ENCODE data around the gene VSIG8.

The VSIG8 gene

DNA sequence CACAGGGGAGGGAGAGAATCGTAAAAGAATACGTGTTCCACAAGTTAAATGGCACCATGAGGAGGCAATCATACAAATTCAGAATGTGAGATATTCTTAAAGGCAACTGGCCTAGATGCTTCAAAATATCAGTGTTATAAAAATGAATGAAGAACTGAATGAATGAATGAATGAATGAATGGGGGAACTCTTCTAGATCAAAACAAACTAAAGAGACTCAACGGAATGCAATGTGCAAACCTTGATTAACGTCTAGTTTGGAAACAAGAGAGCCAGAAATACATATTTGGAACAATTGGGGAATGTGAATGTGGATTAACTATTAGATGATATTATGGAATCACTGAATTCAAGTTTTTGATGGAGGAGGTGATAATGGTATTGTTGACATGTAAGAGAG, 20.7 kb upstream of the VSIG8 start:
- no peak for DNase-seq (ENCODE audit: low read depth)

DNA sequence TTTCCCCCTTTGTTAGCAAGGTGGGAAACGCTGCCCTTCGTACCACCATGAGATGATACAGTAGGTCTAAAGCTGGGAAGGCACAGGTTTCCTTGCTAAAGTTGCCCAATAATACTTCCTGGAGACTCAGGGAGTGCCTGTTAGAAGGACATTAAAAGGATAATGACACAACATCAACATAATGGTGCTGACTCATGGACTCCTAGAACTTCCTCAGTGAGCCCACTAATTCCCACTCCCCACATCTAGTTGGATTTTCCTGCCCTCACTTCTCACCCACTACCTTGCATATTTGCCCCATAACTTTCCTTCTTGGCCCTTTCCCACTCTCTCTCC, 20.0 kb upstream of the VSIG8 start:
- no peak for DNase-seq (ENCODE audit: low read depth)

DNA sequence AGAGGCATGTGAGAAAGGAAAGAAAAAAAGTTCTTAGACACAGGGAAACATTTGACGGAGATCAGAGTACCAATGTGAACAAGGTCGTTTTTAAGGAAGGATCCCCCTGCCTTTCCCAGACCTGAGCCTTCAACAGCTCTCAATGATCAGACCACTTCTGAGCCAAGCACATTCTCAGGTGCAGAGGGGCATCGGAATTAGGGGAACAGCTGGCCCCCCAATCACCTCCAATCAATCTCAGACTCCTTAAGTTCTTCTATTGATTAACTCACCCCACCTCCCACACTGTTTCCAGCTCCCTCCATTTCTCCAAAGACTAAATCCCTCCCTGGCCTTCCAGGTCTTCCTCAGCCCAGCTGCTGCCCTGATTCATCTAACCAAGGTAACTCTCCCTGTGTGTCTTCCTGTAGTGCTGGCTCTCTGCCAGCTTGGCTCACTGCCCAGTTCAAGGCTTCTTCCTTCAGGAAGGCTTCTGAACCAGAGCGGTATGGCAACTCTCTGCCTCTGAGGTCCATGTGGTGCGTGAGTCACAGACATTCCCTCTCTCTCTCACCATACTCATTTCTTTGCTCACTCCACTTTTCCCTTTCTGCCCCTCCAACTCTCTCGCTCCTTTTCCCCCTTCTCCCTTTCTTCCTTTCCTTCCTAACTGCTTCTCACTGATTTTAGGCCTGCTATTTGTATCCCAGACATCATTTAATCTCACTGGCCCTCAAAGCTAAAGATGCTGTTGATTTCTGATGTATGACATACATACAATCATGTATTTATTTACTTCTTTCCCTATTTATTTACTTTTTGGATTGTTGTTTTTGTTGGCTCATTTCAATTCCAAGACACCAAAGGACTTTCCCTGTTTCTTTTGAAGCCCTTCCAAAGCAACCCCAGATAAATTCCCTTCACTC, 19.4 kb upstream of the VSIG8 start:
- peak; percentile 39 for DNase-seq (ENCODE audit: low read depth)

DNA sequence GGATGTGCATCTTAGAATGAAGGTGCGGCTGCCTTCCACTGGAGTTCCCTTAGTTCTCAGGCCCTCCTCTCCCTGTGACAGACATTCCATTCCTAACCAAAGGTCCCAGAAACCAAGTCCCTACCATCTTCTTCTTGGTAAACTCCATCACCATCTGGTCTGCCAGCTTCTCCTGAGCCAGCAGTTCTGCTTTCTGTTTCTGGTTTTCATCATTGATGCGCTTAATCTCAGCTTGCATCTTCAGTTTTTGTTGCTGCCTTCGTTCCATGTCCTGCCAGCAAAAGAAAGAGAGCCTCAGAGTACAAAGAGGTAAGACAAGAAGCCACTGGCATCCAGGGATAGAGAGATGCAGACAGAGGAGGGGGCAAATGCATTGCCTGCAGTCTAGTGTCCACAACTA, 18.0 kb upstream of the VSIG8 start:
- DNase-seq (ENCODE audit: low read depth) = no peak

DNA sequence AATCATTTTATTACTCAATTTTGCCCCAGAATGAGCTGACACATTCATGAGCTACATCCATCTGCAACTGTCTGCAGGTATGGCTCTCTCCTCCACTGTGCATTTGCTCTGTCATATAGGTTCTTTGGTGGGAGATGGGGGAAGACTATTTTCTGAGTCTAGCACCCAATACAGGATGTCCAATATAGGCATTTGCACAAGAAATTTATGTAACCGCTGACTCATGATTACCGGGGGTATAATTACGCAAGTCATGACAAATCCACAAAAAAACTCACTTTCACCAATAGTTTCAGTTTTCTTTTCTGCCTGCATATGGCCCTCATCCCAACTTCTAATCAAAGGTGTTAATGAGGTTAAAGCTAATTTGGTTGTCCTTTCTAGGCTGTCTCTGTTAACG, 17.5 kb upstream of the VSIG8 start:
- DNase-seq (ENCODE audit: low read depth) = no peak

DNA sequence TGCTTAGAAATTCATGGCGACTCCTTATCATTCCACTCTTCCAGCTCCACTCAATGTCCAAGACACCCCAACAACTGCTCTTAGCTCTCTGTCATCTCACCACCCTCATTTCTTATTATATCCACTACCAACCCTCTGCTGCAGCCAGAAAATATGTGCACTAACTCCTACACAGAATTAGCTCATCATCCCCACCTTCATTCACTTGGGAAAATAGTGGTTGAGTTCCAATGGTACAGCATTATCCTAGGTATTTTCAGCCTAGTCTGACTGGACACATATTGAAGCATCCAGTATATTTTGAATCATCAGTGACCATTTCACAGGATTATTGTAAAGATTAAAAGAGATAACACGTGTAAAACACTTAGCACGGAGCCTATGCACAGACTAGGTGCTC, 16.7 kb upstream of the VSIG8 start:
- no peak for DNase-seq (ENCODE audit: low read depth)

DNA sequence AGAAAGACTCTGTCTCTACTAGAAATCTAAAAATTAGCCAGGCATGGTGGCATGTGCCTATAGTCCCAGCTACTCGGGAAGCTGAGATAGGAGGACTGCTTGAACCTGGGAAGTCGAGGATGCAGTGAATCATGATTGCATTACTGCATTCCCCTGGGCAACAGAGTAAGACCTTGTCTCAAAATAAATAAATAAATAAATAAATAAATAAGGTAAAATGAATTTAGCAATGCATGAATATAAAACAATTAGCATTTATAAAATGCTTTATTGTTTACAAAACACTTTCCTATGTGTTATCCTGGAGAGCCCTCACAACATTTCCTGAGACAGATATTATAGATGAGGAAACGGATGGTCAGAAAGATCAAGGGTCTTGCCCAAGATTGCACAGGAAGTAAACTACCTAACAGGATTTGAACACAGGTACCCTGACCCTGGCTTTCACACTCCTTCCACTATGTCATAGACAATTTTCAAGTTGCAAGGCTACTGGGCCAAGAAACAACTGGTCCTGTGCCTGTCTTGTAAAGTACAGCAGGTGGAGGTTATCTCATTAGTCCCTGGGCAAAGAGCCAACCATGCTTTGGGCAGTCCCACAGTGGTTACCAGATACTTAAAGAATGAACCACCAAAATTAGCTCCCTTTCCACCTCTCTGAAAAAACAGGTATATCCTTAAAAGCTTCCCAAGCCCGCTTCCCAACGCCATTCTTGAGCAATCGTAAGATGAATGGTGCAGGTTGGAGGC, 15.4 kb upstream of the VSIG8 start:
- no peak for DNase-seq (ENCODE audit: low read depth)

DNA sequence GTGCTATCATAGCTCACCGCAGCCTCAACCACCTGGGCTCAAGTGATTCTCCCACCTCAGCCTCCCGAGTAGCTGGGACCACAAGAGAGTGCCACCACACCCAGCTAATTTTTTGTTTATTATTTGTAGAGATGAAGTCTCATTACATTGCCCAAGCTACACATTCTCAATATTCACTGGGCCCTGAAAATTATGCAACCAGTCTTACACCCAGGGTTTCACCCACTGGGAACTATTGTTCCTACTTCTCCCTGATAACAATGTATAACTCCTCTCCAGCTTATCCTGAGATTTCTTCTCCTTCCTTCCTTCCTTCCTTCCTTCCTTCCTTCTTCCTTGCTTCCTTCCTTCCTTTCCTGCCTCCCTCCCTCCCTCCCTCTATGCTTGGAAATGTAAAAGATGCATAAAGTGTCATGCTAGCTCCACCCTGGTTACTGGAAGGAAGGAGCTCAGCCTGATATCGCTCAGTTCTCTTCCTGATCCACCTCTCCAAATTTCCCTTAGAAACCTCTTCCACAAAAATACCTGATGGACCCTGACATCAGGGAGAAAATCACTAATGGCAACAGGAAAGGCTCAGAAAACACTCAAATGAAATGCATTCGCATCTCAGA, 11.2 kb upstream of the VSIG8 start:
- no peak for DNase-seq (ENCODE audit: low read depth)

DNA sequence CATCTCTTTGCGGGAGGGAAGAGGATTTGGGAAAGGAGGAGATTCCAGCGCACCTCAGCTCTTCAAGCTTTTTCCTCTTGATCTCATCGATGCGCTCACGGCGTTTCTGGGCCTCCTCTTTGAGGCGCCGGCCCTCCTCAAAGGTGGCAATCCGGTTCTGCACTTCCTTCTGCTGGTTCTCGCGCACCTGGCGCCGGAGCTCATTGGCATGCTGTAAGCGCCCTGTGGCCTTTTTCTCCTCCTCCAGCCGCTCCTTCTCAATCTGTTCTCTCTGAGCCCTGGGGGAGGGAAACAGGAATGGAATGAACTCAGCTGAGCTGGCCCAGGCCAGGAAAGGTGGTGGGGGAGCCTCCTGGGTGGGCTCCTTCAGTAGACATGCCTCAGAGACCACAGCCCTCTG, 10.4 kb upstream of the VSIG8 start:
- no peak for DNase-seq (ENCODE audit: low read depth)

DNA sequence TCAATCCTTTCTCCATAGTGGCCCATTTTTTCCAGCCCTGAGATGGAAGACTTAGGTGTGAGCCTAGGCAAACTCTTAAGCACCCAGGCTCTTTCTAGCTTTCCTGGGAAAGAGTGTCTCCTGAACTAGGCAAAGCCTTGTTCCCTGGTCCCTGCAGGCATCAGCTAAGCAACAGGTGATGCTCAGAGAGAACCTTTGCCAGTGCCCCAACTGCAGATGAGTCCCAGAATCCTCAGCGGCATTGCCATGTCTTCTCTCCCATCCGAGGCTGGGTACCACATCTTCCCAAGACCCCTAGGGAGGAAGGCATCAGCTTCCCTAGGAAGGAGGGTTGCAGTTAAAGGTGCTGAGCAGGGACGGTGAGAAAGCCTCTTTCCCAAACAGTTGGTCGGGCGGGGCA, 8.2 kb upstream of the VSIG8 start:
- DNase-seq (ENCODE audit: low read depth) = no peak

DNA sequence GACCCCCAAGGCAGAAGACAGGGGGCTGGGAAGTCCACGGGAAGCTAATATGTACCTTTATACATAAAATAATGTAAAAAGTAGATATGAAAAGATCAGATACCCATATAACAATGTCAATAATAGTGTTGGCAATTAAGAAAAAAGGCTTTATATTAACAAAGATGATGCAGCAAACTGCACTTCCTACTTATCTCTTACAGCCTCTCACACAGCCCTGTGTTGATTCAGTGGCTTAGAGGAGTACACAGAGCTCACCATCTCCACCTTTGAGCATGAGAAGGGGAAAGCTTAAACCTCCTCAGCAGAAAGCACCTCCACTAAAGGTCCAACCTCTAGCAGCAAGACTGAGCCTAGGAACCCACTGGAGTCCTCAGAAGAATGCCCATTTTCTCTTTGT, 7.2 kb upstream of the VSIG8 start:
- DNase-seq (ENCODE audit: low read depth) = no peak

DNA sequence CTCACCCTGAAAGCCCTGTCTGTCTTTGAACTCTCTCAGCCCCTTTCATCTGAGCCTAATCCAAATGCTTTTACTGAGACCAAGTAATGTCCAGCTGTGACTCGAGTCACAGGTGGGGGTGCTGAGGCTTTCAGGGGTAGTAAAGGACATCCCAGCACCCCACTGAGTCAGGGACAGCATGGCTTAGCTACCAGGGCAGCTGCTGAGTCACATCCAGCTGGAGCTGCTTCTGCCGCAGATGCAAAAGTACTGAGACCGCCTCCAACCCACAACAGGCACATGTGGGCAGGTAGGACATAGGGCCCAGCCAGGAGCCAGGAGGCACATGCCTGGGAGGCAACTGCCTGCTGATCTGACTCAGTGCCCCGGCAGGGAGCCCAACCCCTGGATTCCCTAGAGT, 6.7 kb upstream of the VSIG8 start:
- DNase-seq (ENCODE audit: low read depth) = no peak

DNA sequence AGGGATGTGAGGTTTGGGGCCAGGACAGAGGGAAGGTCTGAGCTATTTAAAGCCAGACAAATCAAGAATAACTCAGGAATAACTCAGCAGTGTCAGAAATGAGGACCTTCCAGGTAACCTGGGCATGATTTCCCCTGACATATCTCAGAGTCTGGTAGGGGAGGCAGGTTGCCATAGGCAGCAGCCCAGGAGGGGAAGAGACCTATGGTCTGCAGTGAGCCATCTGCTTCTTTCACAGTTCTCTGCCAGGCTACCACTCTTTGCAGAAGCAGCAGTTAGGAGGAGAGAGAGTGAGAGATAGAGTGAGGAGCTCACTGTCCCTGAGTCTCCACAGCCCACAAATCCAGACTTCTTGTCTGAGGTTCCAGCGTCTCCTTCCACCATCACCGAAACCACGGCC, 6.3 kb upstream of the VSIG8 start:
- DNase-seq (ENCODE audit: low read depth) = no peak

DNA sequence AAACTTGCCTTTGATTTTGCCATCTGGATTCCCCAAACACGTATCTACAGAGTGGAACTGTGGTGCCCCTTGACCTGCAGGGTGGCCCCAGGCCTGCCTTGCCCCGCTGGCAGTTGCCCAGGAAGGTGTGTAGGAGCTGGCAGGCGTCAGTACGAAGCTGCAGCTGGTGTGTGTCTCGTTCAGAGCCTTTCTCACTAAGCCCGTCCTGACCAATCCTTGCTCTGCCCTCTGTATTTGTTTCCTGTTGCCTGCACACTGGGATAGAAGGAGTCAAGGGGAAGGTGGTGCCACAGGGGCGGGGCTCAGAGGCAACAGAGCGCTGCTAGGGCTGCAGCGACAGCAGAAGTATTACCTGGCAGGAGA, 5.2 kb upstream of the VSIG8 start:
- DNase-seq (ENCODE audit: low read depth) = no peak

DNA sequence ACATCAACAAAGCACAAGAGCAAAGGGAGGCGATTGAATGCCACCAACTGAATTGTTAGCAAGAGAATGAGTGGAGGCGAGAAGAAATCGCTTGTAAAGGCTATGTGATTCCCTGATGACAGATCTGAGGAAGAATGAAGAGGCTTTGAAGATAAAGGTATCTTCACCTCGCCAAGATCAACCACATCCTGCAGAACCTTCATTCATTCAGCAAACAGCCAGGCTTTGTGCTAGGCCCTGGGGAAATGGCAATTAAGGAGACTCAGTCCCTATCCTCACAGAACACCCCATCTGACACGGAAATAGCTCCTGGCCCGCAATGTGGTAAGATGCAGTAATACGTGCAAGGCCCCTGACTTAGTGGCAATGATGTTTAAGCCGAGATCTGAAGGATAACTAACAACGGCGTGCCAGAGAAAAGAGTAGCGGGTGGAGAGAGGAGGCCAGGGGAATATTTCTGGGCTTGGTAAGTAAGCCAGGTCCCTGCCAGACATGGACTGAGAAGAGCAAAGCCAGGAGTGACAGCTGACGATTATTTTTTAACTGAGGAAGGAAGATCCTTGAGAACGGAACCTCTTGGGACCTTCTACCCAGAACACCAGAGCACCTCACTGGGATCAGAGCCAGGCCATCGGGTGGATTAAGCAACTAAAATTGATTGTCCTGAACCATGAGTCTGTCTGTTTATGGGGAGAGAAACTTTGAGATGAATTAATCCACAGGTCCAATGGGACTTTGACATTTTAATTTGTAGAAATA, 4.6 kb upstream of the VSIG8 start:
- DNase-seq (ENCODE audit: low read depth) = no peak

DNA sequence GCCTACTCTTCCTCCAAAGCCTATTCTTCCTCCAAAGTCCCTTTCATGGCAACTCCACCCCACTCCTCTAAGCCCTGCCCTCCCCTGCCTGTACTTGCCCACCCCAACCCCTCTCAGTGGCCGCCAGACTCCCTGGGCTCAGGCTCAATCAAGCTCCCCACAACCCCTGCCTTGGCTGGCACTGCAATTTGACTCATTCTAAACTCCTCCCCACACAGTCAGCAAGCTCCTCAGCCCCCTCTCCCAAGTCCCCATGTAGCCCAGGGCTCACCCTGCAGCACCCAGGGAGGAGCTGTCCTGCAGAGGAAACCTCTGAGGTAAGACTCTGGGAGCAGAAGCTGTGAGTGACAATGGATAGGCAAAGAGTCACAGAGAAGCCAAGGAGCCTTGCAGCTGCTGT, 3.6 kb upstream of the VSIG8 start:
- no peak for DNase-seq (ENCODE audit: low read depth)

DNA sequence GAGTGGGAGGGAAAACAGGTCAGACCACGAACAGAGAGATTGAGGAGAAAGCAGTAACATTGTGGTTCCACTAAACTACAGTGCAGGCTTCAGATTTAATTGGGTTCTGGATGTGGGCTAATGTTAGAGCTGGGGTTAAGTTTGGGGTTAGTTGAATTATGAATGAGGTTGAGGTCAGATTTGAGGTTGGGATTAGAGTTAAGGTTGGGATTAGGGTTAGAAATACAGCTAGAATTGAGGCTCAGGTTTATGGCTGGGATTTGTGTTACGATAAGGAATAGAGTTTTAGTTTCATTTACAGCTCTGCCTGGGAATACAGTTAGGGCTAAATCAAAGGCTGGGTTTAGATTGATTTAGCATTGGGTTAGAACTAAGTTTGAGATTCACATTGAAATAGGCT, 1.8 kb upstream of the VSIG8 start:
- no peak for DNase-seq (ENCODE audit: low read depth)

DNA sequence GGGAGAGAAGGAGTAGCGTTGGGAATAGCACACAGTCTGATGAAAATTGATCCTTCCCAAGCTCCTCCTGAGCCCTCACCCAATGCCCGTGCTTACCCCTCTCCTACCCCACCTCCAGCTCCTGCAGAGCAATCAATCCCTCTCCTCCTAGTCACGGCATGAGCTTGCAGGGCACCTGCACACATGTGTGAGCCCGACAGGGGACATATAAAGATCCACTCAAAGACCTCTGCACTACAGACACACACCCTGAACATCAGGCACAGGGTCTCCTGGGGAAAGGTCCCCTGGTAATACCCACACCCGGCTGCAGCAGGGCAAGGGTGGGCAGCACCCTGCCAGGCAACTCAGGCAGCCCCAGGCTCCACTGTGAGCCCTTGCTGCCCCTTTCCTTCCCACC, 426 bp downstream of the VSIG8 start:
- no peak for DNase-seq (ENCODE audit: low read depth)

DNA sequence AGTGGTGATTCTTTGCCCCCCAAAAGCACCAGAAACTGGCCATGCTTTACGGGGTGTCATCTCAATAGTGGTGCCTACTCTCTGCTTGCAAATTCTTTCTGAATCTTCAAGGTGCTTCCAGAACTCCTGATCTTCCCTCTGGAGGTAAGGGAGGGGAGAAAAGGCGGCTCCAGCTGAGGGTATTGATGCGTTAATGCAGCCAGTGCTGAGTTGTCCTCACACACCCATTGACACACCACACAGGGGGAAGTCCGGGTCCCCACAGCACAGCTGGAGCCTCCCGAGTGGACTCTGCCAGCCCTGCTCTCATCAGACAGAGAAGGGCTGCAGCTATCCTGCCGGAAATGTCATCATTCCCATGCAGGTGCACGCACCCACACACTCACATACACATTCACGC, 1.2 kb downstream of the VSIG8 start:
- DNase-seq (ENCODE audit: low read depth) = no peak

DNA sequence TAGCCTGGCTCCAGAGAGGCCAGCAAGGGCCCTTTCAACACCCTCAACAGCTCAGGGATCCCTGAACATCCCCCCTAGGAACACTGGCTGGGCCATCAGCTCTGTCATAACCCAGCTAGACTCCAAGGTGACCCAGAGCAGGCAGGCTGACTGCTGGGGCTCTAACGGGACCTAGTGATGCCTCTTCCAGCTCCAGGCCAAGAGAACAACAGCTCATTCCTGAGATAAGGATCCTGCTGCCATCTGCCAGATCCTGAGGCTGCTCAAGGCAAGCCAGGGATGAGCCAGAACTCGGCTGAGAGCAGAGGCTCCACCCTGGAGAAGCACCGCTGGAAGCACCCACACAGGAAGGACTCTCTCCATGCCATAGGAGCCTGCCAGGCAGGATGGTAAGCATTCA, 2.0 kb downstream of the VSIG8 start:
- no peak for DNase-seq (ENCODE audit: low read depth)

DNA sequence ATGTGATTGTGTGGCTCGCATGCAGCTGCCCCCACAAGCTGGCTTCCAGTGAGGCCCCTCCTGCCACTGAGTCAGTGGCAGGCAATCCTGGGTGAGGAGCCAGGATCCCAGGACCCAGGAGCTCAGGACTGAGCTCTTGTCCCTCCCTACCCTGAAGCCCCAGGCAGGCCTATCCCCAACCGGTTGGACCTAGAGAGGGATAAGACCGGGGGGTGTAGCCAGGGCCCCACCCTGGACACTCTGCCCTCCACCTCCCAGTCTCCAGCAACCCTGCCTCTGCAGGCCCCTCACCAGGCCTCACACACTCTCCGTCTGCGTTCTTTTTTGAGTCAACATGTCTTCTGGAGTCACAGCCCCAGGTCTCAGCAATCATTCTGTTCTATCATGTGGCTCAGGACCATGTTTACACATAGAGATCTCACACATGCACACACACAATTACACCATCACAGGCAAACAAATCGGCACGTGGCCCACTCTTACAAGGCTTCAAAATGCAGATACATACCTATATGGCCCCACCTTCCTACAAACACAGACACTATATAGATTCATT, 2.6 kb downstream of the VSIG8 start:
- DNase-seq (ENCODE audit: low read depth) = no peak

DNA sequence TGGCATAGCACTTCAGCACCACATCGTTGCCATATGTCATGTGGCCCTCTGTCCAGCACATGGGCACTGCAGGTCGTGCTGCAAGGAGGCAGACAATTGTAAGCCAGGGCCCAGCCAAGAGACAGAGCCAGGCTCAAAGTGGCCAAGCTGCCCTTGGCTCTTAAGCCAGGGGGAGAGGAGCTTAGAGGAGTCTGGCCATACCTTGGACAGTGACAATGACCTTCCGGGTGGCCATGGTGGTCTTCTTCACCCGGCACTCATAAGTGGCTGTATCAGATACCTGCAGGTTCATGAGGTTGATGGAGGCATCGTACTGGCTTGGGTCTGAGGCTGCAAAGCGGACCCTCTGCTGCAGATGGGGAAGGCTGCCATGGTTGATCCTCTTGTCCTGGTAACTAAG, 4.6 kb downstream of the VSIG8 start:
- no peak for DNase-seq (ENCODE audit: low read depth)
